ENCODE results near the gene ADGRG3.
A peak's percentile ranks its signal among the peaks of the same experiment; 100 is the strongest.
"Not testable (repeated sequence)": the region's sequence is repeated elsewhere in the genome, so short reads cannot be mapped to it uniquely, and the experiment has no call there.

The ADGRG3 gene

DNA sequence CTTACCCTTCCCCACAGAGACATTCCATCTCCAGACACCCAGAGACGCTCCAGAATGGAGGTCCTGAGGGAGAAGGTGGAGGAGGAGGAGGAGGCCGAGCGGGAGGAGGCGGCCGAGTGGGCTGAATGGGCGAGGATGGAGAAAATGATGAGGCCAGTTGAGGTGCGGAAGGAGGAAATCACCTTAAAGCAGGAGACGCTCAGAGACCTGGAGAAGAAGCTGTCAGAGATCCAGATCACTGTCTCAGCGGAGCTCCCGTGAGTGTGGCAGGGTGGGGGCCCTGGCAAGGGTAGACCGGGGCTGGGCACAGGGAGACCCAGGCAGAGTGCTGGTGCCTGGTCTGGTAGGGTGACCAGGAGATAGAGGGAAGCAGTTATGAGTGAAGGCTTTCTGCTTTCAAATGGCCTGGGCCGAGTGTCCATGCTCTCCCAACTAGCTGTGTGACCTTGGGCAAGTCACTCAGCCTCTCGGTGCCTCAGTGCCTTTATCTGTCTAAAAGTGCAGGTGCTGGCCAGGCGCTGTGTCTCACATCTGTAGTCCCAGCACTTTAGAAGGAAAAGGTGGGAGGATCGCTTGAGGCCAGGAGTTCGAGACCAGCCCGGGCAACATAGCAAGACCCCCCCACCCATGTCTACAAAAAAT, 29.9 kb downstream of the ADGRG3 start:
- DNase-seq = no peak

GRCh38 chr16:57698812-57699405, 30.8 kb downstream of the ADGRG3 start:
- DNase-seq = no peak

- DNase-seq = no peak
Observed at GRCh38 chr16:57699481-57699880, 31.4 kb downstream of the ADGRG3 start.

DNA sequence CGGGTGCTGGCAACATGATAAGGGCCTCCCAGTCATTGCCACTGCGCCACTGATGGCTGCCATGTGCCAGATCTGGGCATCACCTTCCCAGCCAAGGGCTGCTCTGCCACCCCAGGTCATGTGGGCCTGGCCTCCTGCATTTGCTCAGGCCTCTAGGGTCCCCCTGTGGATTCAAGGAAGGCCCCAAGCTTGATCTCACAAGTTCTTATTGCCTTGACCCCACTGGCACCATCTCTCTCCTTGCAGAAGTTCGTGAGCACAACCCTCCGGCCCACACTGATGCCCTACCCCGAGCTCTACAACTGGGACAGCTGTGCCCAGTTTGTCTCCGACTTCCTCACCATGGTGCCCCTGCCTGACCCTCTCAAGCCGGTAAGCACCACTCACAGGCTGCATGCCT, 31.8 kb downstream of the ADGRG3 start:
- DNase-seq = no peak

GRCh38 chr16:57700781-57701551, 32.9 kb downstream of the ADGRG3 start:
- no peak for DNase-seq

- DNase-seq = no peak
Observed at GRCh38 chr16:57701759-57702371, 33.8 kb downstream of the ADGRG3 start.

DNA sequence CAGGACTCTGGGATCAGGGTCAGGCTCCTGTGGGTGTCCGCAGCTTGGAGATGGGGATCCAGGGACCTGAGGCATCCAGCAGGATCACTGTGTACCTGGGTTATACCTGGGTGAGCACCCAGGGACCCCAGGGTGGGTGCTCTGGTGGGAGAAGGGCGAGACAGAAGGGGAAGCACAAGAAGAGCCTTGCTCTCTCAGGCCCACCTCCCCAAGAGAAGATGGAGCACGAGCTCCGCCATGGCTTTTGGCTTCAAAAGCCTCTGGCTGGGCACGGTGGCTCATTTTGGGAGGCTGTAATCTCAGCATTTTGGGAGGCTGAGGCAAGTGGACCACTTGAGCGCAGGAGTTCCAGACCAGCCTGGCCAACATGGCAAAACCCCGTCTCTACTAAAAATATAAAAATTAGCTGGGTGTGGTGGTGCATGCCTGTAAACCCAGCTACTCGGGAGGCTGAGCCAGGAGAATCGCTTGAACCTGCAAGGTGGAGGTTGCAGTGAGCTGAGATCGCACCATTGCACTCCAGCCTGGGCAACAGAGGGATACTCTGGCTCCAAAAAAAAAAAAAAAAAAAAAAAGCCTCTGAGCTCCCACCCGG, 35.4 kb downstream of the ADGRG3 start:
- DNase-seq = no peak

DNA sequence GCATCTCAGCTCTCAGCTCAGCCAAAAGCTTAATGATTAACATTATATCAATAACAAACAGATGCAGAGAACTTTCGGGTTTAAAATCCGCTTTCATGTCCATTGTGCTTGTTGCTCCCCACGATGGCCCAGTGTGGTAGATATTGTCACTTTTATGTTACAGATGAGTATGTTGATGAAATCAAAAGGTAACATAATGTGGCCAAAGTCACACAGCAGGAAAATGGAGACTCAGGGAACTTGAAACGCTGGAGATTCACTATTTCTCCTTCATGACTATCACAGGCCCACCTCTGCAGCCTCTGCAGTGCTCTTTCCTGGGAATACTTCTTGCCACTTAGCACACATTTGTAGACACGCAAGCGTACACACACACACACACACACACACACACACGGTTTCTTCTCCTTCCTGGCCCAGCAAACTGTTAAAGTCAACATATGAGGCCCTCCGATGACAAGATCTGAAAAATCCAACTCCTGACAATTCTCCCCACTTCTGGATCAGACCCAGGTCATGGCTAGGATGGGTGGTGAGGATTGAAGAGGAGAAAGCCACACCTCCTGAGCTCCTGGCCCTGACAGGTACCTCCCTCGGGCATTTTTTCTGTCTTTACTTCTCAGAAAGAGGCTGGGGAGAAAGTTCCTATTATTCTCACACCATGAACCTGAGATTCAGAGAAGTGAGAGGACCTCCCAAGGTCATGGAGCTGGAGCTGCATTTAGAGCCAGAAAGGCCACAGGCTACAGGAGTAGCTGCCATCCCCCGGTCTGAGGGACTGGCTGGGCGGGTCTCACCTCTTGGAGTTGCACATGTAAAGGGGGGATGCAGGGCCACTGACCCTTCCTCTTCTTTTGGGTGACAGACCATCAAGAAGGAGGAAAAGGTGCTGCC, 36.2 kb downstream of the ADGRG3 start:
- no peak for DNase-seq

DNA sequence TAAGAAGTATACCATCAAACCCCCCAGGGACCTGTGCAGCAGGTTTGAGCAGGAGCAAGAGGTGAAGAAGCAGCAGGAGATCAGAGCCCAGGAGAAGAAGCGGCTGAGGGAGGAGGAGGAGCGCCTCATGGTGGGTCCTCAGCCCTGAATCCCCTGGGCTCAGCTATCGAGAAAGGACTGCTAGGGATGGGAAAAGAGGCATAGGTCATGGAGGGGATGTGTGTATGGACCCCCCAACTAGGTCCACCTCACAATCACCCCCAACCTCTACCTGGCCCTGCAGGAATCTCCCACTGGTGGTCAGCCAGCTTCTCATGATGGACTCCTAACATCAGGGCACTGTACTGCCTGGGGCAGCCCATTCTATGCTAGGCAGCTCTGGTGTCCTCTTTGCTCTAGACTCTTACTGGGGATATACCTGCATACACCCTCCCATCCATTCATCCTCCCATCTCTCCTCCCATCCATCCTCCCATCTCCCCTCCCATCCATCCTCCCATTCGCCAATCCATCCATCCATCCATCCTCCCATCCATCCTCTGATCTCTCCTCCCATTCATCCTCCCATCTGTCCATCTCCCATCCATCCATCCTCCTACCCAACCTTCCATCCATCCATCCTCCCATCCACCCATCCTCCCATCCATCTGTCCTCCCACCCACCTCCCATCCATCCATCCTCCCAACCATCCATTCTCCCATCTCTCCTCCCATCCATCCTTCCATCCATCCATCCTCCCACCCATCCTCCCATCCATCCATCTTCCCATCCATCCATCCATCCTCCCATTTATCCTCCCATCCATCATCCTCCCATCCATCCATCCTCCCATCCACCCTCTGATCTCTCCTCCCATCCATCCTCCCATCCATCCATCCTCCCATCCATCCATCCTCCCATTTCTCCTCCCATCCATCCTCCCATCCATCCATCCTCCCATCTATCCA, 37.1 kb downstream of the ADGRG3 start:
- no peak for DNase-seq

DNA sequence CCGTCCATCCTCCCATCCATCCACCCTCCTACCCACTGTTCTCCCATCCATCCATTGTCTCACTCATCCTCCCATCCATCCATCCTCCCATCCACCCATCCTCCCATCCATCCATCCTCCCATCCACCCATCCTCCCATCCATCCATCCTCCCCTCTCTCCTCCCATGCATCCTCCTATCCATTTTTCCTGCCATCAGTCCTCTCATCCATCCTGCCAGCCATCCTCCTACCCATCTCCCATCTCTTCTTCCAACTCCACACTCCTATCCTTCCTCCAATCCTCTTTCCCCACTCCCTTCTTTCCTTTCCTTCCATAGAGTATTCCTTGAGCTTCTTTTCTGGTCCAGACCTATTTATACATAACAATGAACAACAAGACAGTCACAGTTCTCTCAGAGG, 38.6 kb downstream of the ADGRG3 start:
- no peak for DNase-seq

GRCh38 chr16:57707331-57707730, 39.2 kb downstream of the ADGRG3 start:
- no peak for DNase-seq

DNA sequence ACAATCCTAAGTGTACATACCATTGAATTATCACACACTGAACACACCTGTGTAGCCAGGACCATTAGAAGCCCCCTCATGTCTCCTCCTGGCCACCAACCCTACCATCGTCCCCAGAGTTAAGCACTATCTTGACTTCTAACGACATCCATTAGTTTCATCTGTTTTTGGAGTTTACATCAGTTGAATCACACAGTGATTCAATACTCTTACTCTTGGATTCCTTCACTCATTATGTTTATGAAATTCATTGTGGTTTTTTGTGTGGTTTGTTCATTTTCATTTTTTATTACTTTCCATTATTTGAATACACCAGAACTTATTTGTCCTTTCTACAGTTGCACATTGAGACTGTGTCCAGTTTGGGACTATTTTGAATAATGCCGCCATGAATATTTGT, 40.1 kb downstream of the ADGRG3 start:
- DNase-seq = no peak

- DNase-seq = no peak
Observed at GRCh38 chr16:57709663-57710062, 41.6 kb downstream of the ADGRG3 start.

GRCh38 chr16:57711346-57711745, 43.2 kb downstream of the ADGRG3 start:
- no peak for DNase-seq

DNA sequence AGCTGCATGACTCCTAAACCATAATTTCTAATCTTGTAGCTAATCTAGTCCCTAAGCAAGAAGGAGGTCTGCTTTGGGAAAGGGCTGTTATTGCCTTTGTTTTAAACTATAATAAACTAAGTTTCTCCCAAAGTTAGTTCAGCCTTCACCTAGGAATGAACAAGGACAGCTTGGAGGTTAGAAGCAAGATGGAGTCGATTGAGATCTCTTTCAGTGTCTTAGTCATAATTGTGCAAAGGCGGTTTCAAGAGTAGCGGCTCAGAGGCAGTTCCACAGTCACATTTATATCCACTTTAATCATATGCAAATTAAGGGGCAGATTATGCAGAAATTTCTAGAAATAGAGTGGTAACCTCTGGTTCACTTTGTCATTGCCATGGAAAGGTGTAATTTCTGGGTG, 43.9 kb downstream of the ADGRG3 start:
- no peak for DNase-seq

GRCh38 chr16:57712569-57712968, 44.5 kb downstream of the ADGRG3 start:
- not testable (repeated sequence) for DNase-seq

- DNase-seq = no peak
Observed at GRCh38 chr16:57713596-57713995, 45.5 kb downstream of the ADGRG3 start.

GRCh38 chr16:57714047-57714446, 45.9 kb downstream of the ADGRG3 start:
- no peak for DNase-seq

GRCh38 chr16:57720142-57720575, 52.1 kb downstream of the ADGRG3 start:
- peak in 1 of 2 experiments; percentile 1 for DNase-seq

DNA sequence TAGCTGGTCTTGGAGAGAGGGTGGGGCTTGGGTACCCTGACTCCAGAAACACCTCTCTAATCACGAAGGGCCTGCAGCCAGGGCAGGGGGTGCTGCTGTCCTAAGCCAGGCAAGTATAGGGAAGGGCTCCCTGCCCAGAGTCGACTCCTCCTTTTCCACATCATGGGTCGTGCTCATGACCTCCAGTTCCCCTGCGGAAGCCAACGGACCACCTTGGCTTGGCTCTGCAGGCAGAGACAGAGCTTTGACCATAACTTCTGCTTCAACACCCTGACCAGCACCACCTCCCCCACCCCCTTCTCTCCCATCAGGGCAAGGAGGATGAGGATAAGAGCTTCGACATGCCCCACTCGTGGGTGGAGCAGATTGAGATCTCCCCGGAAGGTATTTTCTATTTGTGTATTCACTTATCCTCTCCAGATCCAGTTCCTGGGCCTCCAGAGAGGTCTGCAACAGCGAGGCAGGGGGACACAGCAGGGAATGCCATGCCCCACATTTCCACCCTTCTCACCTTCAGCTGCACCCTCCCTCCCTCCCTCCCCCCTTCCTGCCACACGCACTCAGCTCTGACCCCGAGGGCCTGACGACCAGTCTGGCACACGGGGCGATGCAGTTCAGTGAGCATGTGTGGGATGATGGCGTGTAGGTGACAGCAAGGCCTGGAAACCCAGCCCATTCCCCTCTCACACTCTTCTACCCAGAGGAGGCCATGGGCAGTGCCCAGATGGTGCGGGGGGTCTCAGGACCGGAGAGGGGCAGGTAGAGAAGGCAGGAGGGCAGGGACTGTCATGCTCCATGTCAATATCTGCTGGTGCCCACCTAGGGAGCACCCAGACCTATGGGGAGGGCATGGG, 53.5 kb downstream of the ADGRG3 start:
- DNase-seq = no peak

Measured in SW 1271 (cell line).